DND-41 (cell line): ENCODE results near the gene TDRD9.

Source experiments
- EZH2 ChIP-seq: IDR thresholded peaks from 3 replicates; pipeline ENCODE4 v1.6.1; 2012; ENCODE audit warnings: borderline replicate concordance, low read depth, mild to moderate bottlenecking, moderate library complexity, low read length, inconsistent platforms; ENCODE audit not compliant: severe bottlenecking
- TF ChIP-seq, protein P1 (sequence below): IDR thresholded peaks from 2 replicates; pipeline ENCODE4 v1.5.1; 2012; ENCODE audit warnings: borderline replicate concordance, low read length, moderate library complexity, mild to moderate bottlenecking; ENCODE audit not compliant: poor library complexity, severe bottlenecking; ENCODE audit errors: extremely low read depth

DNA sequence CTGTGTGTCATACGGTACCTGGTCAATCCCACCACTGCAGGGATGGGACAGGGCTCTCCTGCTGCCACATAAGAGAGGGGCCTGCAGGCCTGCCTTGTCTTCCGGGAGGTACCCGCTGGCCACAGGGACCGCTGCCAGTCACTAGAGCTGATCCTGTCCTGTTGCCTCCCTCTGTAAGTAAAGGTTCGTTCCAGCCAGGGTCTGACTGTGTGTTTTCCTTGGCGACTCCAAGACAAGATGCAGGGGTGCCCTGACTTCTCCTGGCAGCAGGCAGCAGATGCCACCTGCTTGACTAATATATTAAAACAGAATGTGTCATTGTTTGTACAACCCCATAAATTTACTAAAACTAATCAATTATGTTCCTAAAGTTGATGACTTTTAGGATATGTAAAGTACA lies 115.8 kb downstream of the TDRD9 start:
- TF ChIP-seq, protein P1, sequence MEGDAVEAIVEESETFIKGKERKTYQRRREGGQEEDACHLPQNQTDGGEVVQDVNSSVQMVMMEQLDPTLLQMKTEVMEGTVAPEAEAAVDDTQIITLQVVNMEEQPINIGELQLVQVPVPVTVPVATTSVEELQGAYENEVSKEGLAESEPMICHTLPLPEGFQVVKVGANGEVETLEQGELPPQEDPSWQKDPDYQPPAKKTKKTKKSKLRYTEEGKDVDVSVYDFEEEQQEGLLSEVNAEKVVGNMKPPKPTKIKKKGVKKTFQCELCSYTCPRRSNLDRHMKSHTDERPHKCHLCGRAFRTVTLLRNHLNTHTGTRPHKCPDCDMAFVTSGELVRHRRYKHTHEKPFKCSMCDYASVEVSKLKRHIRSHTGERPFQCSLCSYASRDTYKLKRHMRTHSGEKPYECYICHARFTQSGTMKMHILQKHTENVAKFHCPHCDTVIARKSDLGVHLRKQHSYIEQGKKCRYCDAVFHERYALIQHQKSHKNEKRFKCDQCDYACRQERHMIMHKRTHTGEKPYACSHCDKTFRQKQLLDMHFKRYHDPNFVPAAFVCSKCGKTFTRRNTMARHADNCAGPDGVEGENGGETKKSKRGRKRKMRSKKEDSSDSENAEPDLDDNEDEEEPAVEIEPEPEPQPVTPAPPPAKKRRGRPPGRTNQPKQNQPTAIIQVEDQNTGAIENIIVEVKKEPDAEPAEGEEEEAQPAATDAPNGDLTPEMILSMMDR: no peak
- no peak for TF ChIP-seq EZH2
